ENCODE results near the gene MYO1H. TPM values are rescaled to one million over a fixed set of nuclear protein-coding genes. Genes with fewer than 3 reads are reported as not detected.
A peak's percentile ranks its signal among the peaks of the same experiment; 100 is the strongest.

Gene MYO1H
- total and polyA plus RNA-seq, 2 of the 13 experiments (the other 11 are each of a cell fraction or from before 2014, with no cell fraction given) = not detected

DNA sequence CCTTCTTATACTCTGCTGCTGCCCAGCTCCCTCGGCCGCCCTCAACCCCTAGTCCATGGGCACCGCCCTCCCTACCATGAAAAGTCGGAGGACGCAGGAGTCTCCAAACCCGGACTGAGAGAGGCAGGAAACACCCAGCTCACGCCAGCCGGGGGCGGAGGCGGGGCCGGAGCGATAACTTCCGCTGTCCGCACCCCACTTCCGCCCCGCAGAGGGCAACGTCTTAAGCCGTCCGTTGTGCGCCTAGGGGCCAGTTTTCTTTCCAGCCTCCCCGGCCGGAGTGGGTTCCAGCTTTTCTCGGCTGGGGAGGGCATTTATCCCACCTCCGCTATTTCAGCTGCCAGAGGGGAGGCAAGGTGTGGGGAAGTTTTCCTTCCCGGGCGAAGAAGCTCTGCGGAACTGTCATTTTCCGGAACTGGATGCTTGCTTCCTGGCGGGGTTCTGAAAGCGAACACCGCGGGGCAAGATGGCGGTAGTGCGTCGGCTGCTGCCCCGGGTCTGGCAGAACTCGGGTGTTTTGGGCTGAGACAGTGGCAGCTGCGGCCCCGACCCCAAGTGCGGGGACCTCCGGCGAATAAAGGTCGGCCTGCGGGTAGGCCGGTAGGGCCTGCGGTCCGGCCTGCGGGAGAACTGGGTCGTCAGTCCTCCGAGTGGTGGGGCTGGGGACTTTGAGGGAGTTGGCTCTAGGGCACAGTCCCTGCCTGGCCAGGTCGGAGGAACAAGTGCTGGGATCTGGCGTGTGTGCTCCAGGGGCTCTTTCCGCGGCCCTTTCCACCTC is 129.7 kb downstream of the MYO1H start, which contains the start of the genes KCTD10 and UBE3B (continued):
- TF ChIP-seq, protein P1, sequence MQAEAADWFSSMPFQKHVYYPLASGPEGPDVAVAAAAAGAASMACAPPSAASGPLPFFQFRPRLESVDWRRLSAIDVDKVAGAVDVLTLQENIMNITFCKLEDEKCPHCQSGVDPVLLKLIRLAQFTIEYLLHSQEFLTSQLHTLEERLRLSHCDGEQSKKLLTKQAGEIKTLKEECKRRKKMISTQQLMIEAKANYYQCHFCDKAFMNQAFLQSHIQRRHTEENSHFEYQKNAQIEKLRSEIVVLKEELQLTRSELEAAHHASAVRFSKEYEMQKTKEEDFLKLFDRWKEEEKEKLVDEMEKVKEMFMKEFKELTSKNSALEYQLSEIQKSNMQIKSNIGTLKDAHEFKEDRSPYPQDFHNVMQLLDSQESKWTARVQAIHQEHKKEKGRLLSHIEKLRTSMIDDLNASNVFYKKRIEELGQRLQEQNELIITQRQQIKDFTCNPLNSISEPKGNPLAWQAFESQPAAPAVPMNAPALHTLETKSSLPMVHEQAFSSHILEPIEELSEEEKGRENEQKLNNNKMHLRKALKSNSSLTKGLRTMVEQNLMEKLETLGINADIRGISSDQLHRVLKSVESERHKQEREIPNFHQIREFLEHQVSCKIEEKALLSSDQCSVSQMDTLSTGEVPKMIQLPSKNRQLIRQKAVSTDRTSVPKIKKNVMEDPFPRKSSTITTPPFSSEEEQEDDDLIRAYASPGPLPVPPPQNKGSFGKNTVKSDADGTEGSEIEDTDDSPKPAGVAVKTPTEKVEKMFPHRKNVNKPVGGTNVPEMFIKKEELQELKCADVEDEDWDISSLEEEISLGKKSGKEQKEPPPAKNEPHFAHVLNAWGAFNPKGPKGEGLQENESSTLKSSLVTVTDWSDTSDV (CRISPR knock-in tag; IDR thresholded peaks at IDR 0.05) = no peak
- peak; percentile 24; the same call in 1 of the 2 replicates for TF ChIP-seq ZNF367 (CRISPR knock-in tag; IDR thresholded peaks at IDR 0.05; ENCODE audit: borderline replicate concordance)
- TF ChIP-seq ZNF7 (CRISPR knock-in tag; IDR thresholded peaks at IDR 0.05) = no peak
- TF ChIP-seq DNMT3B (CRISPR knock-in tag; conservative IDR thresholded peaks at IDR 0.05) = 0 out of 2 replicates have a peak, but pooled peaks have one; percentile 72
- TF ChIP-seq THRA (CRISPR knock-in tag; IDR thresholded peaks at IDR 0.05; ENCODE audit: borderline replicate concordance) = no peak
- TF ChIP-seq HOXA3 (CRISPR knock-in tag; IDR thresholded peaks at IDR 0.05) = peak; percentile 94
- TF ChIP-seq SNAPC2 (CRISPR knock-in tag; IDR thresholded peaks at IDR 0.05) = no peak
- TF ChIP-seq MLX (CRISPR knock-in tag; IDR thresholded peaks at IDR 0.05) = no peak
- no peak for TF ChIP-seq CHD4 (IDR thresholded peaks at IDR 0.05; ENCODE audit: borderline replicate concordance, low read length)
- no peak for TF ChIP-seq CHD2 (IDR thresholded peaks at IDR 0.05; ENCODE audit: low read depth, low read length)
- TF ChIP-seq RFX5 (IDR thresholded peaks at IDR 0.05; ENCODE audit: low read depth, low read length) = 0 out of 2 replicates have a peak, but pooled peaks have one; percentile 14
- peak; percentile 49 for TF ChIP-seq SALL1 (CRISPR knock-in tag; IDR thresholded peaks at IDR 0.05)
- TF ChIP-seq ADNP (CRISPR knock-in tag; IDR thresholded peaks at IDR 0.05) = no peak
- TF ChIP-seq ZBTB40 (IDR thresholded peaks at IDR 0.05) = peak; percentile 97
- peak; percentile 77 for TF ChIP-seq ZBTB40 (CRISPR knock-in tag; IDR thresholded peaks at IDR 0.05)
- TF ChIP-seq NFE2 (CRISPR knock-in tag; IDR thresholded peaks at IDR 0.05) = no peak

Measured in HepG2 (cell line).